SH-SY5Y (cell line): ENCODE results near the gene SUMF2.

Source experiments
- GATA2 ChIP-seq: IDR thresholded peaks from 2 replicates; pipeline ENCODE4 v1.6.1; 2011; ENCODE audit warnings: mild to moderate bottlenecking, low read depth, low read length
- GATA3 ChIP-seq: IDR thresholded peaks from 2 replicates; pipeline ENCODE4 v1.6.1; 2011; ENCODE audit warnings: low read depth, mild to moderate bottlenecking, low read length, moderate library complexity

DNA sequence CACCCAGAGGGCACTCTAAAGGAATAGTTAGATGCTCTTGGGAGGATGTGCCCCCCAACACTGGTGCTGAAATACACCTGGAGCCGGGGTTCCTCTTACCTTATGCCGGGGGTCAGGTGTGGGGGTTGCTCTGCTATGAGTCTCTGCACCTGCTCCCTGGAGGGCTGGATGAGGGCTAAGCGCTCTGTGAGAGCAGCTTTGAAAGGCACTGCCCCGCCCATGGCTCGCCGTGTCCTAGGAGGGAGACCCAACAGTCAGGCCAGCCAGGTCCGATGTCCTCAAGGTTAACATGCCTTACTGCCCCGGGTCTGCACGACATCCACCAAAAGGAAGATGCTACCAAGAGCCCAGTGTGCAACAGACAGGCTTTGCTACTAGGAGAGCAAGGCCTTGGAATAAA, 44.6 kb upstream of the SUMF2 start:
- TF ChIP-seq GATA2: no peak
- no peak for TF ChIP-seq GATA3
